ENCODE results near the gene MYLIP.

Gene MYLIP

DNA sequence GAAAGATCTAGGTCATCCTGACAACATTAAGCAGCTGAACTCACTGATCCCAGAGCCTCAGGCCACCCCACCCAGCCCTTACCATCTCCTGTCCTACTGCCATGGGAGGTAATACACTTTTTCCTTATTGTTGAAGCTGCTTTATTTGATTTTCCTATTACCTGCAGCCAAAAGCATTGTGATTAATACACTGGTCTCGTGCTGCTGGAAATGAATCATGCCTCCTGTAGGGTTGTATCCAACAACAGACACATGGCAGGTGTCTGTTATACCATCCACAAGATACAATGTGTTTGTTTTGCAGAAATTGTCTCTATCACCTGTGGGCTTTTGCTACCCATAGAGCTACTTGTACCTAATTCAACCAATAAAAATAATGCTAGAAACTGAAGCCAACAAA lies 34.2 kb downstream of the MYLIP start:
- H4K20me1 ChIP-seq (ENCODE audit: insufficient read depth, low read length, poor library complexity, severe bottlenecking): no peaks in the 10 kb centered on the region
- H3K4me1 ChIP-seq (ENCODE audit: insufficient read depth, low read length, poor library complexity, severe bottlenecking): peaks cover 28% of the 10 kb centered on the region
- H3K4me2 ChIP-seq (ENCODE audit: low read depth, low read length, poor library complexity, severe bottlenecking): no peak overlapping the region
- TF ChIP-seq, protein P1, sequence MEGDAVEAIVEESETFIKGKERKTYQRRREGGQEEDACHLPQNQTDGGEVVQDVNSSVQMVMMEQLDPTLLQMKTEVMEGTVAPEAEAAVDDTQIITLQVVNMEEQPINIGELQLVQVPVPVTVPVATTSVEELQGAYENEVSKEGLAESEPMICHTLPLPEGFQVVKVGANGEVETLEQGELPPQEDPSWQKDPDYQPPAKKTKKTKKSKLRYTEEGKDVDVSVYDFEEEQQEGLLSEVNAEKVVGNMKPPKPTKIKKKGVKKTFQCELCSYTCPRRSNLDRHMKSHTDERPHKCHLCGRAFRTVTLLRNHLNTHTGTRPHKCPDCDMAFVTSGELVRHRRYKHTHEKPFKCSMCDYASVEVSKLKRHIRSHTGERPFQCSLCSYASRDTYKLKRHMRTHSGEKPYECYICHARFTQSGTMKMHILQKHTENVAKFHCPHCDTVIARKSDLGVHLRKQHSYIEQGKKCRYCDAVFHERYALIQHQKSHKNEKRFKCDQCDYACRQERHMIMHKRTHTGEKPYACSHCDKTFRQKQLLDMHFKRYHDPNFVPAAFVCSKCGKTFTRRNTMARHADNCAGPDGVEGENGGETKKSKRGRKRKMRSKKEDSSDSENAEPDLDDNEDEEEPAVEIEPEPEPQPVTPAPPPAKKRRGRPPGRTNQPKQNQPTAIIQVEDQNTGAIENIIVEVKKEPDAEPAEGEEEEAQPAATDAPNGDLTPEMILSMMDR (conservative IDR thresholded peaks at IDR 0.05; ENCODE audit: low read length): no peak
- TF ChIP-seq EZH2phosphoT487 (IDR thresholded peaks at IDR 0.05; ENCODE audit: borderline replicate concordance): no peak
- H3K79me2 ChIP-seq (ENCODE audit: insufficient read depth, low read length): no peaks in the 10 kb centered on the region
- no peaks in the 10 kb centered on the region for H3K9me3 ChIP-seq (ENCODE audit: insufficient read depth, low read depth, low read length)
- H3K9ac ChIP-seq (ENCODE audit: low read depth, low read length, poor library complexity, severe bottlenecking): no peak overlapping the region
- H3K27me3 ChIP-seq (ENCODE audit: insufficient read depth, low read length, poor library complexity, severe bottlenecking): peaks cover 7% of the 10 kb centered on the region
- no peak overlapping the region for H2AFZ ChIP-seq (ENCODE audit: low read length)
- H3K4me3 ChIP-seq (ENCODE audit: low read length, poor library complexity, severe bottlenecking): no peak overlapping the region
- H3K36me3 ChIP-seq (ENCODE audit: insufficient read depth, low read length): no peaks in the 10 kb centered on the region
- 0 out of 2 replicates have a peak, but pooled peaks cover 2% of the 10 kb centered on the region for H3F3A ChIP-seq (ENCODE audit: low read depth)
- H3K9me2 ChIP-seq (replicated peaks; ENCODE audit: low read depth, low read length): no peaks in the 10 kb centered on the region

DNA sequence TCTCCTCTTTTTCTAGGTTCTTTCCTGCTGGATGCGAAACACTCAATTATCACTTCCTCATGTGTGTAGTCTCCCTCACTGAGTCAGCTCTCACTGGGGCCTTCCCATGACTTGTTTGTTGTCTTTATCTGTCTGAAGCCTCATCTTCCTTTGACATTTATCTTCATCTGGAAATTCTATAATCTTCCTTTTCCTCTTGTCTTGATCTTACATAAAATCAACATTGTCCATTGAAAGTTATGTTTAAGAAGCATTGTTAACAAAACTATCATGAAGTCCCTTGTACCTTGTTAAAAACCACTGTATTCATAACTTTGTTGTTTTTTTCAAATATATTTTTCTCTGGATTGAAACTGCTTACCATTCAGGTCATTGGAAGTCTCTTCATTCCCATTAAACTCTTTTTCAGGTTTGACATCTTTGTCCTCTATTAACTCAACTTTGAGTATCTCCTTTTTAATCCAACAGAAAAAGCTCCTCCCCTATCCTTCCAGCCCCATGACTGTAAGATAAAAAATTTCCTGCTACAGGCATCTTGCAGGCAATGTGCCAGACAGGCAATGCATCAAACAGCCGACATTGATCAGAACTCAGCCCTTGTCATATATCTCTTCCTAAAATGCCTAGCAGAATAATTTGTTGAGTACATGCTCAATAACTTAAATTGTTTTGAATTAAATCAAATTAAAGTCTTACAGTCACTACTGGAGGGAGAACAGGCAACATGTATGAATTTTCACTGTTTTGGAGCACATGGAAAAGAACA lies 34.8 kb downstream of the MYLIP start:
- peaks cover 34% of the 10 kb centered on the region for H3K4me1 ChIP-seq (ENCODE audit: insufficient read depth, low read length, poor library complexity, severe bottlenecking)
- no peak overlapping the region for H3K4me3 ChIP-seq (ENCODE audit: low read length, poor library complexity, severe bottlenecking)
- no peaks in the 10 kb centered on the region for H3K36me3 ChIP-seq (ENCODE audit: insufficient read depth, low read length)
- TF ChIP-seq, protein P1 (conservative IDR thresholded peaks at IDR 0.05; ENCODE audit: low read length): no peak
- TF ChIP-seq EZH2phosphoT487 (IDR thresholded peaks at IDR 0.05; ENCODE audit: borderline replicate concordance): no peak
- no peak overlapping the region for H3K9ac ChIP-seq (ENCODE audit: low read depth, low read length, poor library complexity, severe bottlenecking)
- no peaks in the 10 kb centered on the region for H3K79me2 ChIP-seq (ENCODE audit: insufficient read depth, low read length)
- no peaks in the 10 kb centered on the region for H3K9me2 ChIP-seq (replicated peaks; ENCODE audit: low read depth, low read length)
- H2AFZ ChIP-seq (ENCODE audit: low read length): no peak overlapping the region
- H4K20me1 ChIP-seq (ENCODE audit: insufficient read depth, low read length, poor library complexity, severe bottlenecking): no peaks in the 10 kb centered on the region
- 0 out of 2 replicates have a peak, but pooled peaks cover 2% of the 10 kb centered on the region for H3F3A ChIP-seq (ENCODE audit: low read depth)
- peaks cover 7% of the 10 kb centered on the region for H3K27me3 ChIP-seq (ENCODE audit: insufficient read depth, low read length, poor library complexity, severe bottlenecking)
- no peaks in the 10 kb centered on the region for H3K9me3 ChIP-seq (ENCODE audit: insufficient read depth, low read depth, low read length)
- no peak overlapping the region for H3K4me2 ChIP-seq (ENCODE audit: low read depth, low read length, poor library complexity, severe bottlenecking)

DNA sequence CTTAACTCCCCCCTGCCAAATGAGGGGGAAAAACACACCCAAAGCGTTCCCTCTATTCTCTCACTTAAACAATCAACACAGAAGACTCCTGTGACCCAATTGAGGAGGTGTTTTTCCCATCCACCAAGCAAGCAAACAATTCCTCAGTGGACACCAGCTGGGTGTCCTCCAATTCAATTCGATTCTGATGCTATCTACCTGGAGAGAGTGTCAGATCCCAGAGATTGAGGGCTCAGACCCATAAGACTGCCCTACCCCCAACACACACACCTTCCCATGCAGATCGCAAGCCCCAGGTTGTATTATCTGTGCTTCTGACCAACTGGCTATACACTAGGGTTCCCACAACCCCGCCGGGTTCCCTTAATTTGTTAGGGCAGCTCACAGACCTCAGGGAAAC lies 36.8 kb downstream of the MYLIP start:
- TF ChIP-seq, protein P1 (conservative IDR thresholded peaks at IDR 0.05; ENCODE audit: low read length): no peak
- no peak for TF ChIP-seq EZH2phosphoT487 (IDR thresholded peaks at IDR 0.05; ENCODE audit: borderline replicate concordance)
- Histone ChIP-seq H4K20me1 (ENCODE audit: insufficient read depth, low read length, poor library complexity, severe bottlenecking) (no peaks in the 10 kb centered on the region), H3K9ac (ENCODE audit: low read depth, low read length, poor library complexity, severe bottlenecking) (no peak overlapping the region)

More for the DNA sequence above, 36.8 kb downstream of the MYLIP start:
- H3K4me3 ChIP-seq (ENCODE audit: low read length, poor library complexity, severe bottlenecking): no peak overlapping the region
- H2AFZ ChIP-seq (ENCODE audit: low read length): no peak overlapping the region
- no peak overlapping the region for H3K4me2 ChIP-seq (ENCODE audit: low read depth, low read length, poor library complexity, severe bottlenecking)
- H3K27me3 ChIP-seq (ENCODE audit: insufficient read depth, low read length, poor library complexity, severe bottlenecking): peaks cover 7% of the 10 kb centered on the region
- no peaks in the 10 kb centered on the region for H3K9me2 ChIP-seq (replicated peaks; ENCODE audit: low read depth, low read length)
- no peaks in the 10 kb centered on the region for H3K9me3 ChIP-seq (ENCODE audit: insufficient read depth, low read depth, low read length)
- H3K4me1 ChIP-seq (ENCODE audit: insufficient read depth, low read length, poor library complexity, severe bottlenecking): peaks cover 35% of the 10 kb centered on the region
- 0 out of 2 replicates have a peak, but pooled peaks cover 2% of the 10 kb centered on the region for H3F3A ChIP-seq (ENCODE audit: low read depth)
- H3K36me3 ChIP-seq (ENCODE audit: insufficient read depth, low read length): no peaks in the 10 kb centered on the region
- H3K79me2 ChIP-seq (ENCODE audit: insufficient read depth, low read length): no peaks in the 10 kb centered on the region

Data from Loucy (cell line).